B cell (primary cell): ENCODE results near the gene DGAT2. TPM values are rescaled to one million over a fixed set of nuclear protein-coding genes. Genes with fewer than 3 reads are reported as not detected.

Source experiments
- ATAC-seq: fragments of 200-7000 bp; cut with Tn5 transposase; one replicate; pipeline ENCODE4 v1.10.0; 2021; ENCODE audit warnings: low read depth, mild to moderate bottlenecking, moderate number of reproducible peaks, moderate library complexity
- CTCF ChIA-PET: fragments of 350-600 bp; sonication (Branson Sonifier 250); formaldehyde crosslinking; loops from one replicate; lab custom pipeline; 2021; ENCODE audit warnings: antibody characterized with exemption, inconsistent platforms; lab: Charles Lee
- POLR2A ChIA-PET: fragments of 350-600 bp; sonication (Branson Sonifier 250); formaldehyde crosslinking; loops from one replicate; lab custom pipeline; 2021; ENCODE audit warnings: antibody characterized with exemption; lab: Charles Lee
- DNase-seq: peaks from one replicate; pipeline ENCODE4 v3.0.0; 2013
- H2AFZ ChIP-seq: 2 replicates; pipeline ENCODE4 v1.6.1; 2012; ENCODE audit warnings: mild to moderate bottlenecking, low read depth, low read length; ENCODE audit not compliant: insufficient read depth, poor library complexity, severe bottlenecking
- H3K27ac ChIP-seq, 2 donors: 1 replicate in 1 of 2; 2 replicates in 1 of 2; pipeline ENCODE4 v1.5.1; 2012 to 2013; ENCODE audit warnings: low read length in 2 of 2, mild to moderate bottlenecking in 2 of 2, moderate library complexity in 1 of 2
- H3K27me3 ChIP-seq, 4 experiments: fragments of 200-600 bp in 1 of 4; sonication (generic) in 1 of 4; replicated peaks in 1 of 4; 1 replicate in 2 of 4; 2 replicates in 2 of 4; pipeline versions ENCODE4 v1.6.1 to v1.7.0; 2013 to 2016; ENCODE audit warnings: low read length in 3 of 4, mild to moderate bottlenecking in 2 of 4, mixed read lengths in 1 of 4, moderate library complexity in 1 of 4; ENCODE audit not compliant: insufficient read depth in 4 of 4, control insufficient read depth in 3 of 4; ENCODE audit errors: control extremely low read depth in 1 of 4
- H3K36me3 ChIP-seq, 2 experiments: replicated peaks in 1 of 2; 1 replicate in 1 of 2; 2 replicates in 1 of 2; pipeline versions ENCODE4 v1.6.1 to v1.7.1; 2013; ENCODE audit warnings: low read length in 1 of 2; ENCODE audit not compliant: insufficient read depth in 2 of 2, control insufficient read depth in 1 of 2; ENCODE audit errors: control extremely low read depth in 1 of 2, extremely low read depth in 1 of 2
- H3K4me1 ChIP-seq, 2 donors: fragments of 200-600 bp in 1 of 2; sonication (generic) in 1 of 2; 1 replicate in 1 of 2; 2 replicates in 1 of 2; pipeline versions ENCODE4 v1.5.1 to v1.6.1; 2013 to 2017; ENCODE audit warnings: low read length in 2 of 2; ENCODE audit not compliant: control insufficient read depth in 2 of 2, insufficient read depth in 2 of 2
- H3K4me2 ChIP-seq: replicated peaks from 2 replicates; pipeline ENCODE3; 2012; ENCODE audit warnings: mild to moderate bottlenecking, low read depth, low read length; ENCODE audit not compliant: poor library complexity, severe bottlenecking
- H3K4me3 ChIP-seq, 5 experiments: fragments of 200-600 bp in 1 of 5; sonication (generic) in 1 of 5; 1 replicate in 3 of 5; 2 replicates in 2 of 5; pipeline versions ENCODE4 v1.5.1 to v1.7.0; 2011 to 2016; ENCODE audit warnings: low read length in 4 of 5, mild to moderate bottlenecking in 4 of 5, low read depth in 2 of 5, control low read depth in 1 of 5, moderate library complexity in 1 of 5; ENCODE audit not compliant: insufficient read depth in 1 of 5; ENCODE audit errors: control extremely low read depth in 1 of 5, extremely low read depth in 1 of 5
- H3K79me2 ChIP-seq: fragments of 200-600 bp; sonication (generic); one replicate; pipeline ENCODE4 v1.6.0; 2016; ENCODE audit warnings: low read length; ENCODE audit not compliant: control insufficient read depth, insufficient read depth
- H3K9ac ChIP-seq: fragments of 200-600 bp; sonication (generic); 2 replicates; pipeline ENCODE4 v1.6.1; 2017; ENCODE audit warnings: mild to moderate bottlenecking, low read length, moderate library complexity
- H3K9me3 ChIP-seq, 3 donors: one replicate each; pipeline versions ENCODE4 v1.6.1 to v1.7.1; 2013; ENCODE audit warnings: low read length in 2 of 3; ENCODE audit not compliant: control insufficient read depth in 2 of 3, insufficient read depth in 1 of 3; ENCODE audit errors: control extremely low read depth in 1 of 3
- H4K20me1 ChIP-seq: 2 replicates; pipeline ENCODE4 v1.6.0; 2012; ENCODE audit warnings: mild to moderate bottlenecking, low read length; ENCODE audit not compliant: insufficient read depth, control insufficient read depth, poor library complexity, severe bottlenecking
- H3K27ac Mint-ChIP-seq: one replicate; pipeline ENCODE4 v1.8.0; 2021; ENCODE audit warnings: mixed read lengths
- H3K27me3 Mint-ChIP-seq: one replicate; pipeline ENCODE4 v1.8.0; 2021; ENCODE audit warnings: mixed read lengths
- H3K4me1 Mint-ChIP-seq: one replicate; pipeline ENCODE4 v1.8.0; 2021; ENCODE audit warnings: mixed read lengths
- H3K4me3 Mint-ChIP-seq: one replicate; pipeline ENCODE4 v1.8.0; 2021; ENCODE audit warnings: mixed read lengths
- H3K9me3 Mint-ChIP-seq: one replicate; pipeline ENCODE4 v1.8.0; 2022; ENCODE audit warnings: mixed read lengths; ENCODE audit not compliant: insufficient read depth
- EZH2 ChIP-seq: IDR thresholded peaks from 2 replicates; pipeline ENCODE4 v1.6.1; 2012; ENCODE audit warnings: borderline replicate concordance, low read depth, mild to moderate bottlenecking, moderate library complexity, low read length; ENCODE audit not compliant: insufficient read depth, poor library complexity, severe bottlenecking
- WGBS: methylation state at CpG from one replicate; pipeline ENCODE4 v1.1.5; 2013; ENCODE audit warnings: missing lambda C conversion rate; ENCODE audit not compliant: insufficient coverage; 5-methylcytosine and 5-hydroxymethylcytosine counted together
- intact Hi-C: fragments of 100-400 bp; cut with micrococcal nuclease; formaldehyde crosslinking; loops from one replicate; pipeline ENCODE4 v1.10.0; 2022
- polyA plus RNA-seq: library from polyadenylated mRNA; depleted of rRNA; stranded (reverse); fragments of >200 nt; gene quantifications from 2 replicates; pipeline ENCODE4 v1.2.3, GENCODE V29; 2012
- total RNA-seq, 2 donors: library from RNA; stranded (reverse); fragments of 120-200 nt in 1 of 2; gene quantifications; 1 replicate in 1 of 2; 2 replicates in 1 of 2; pipeline versions ENCODE4 v1.2.3 to v1.2.4, GENCODE V29; 2013 to 2022
- TF ChIP-seq, protein P1 (sequence below): fragments of 200-600 bp; IDR thresholded peaks from one replicate; pipeline ENCODE4 v1.8.0; 2022; ENCODE audit warnings: antibody characterized with exemption, mild to moderate bottlenecking

DGAT2 gene
- total and polyA plus RNA-seq, 2 donors (not counting 1 experiment from before 2014, with no cell fraction given): 5.8 to 6.5 TPM

DNA sequence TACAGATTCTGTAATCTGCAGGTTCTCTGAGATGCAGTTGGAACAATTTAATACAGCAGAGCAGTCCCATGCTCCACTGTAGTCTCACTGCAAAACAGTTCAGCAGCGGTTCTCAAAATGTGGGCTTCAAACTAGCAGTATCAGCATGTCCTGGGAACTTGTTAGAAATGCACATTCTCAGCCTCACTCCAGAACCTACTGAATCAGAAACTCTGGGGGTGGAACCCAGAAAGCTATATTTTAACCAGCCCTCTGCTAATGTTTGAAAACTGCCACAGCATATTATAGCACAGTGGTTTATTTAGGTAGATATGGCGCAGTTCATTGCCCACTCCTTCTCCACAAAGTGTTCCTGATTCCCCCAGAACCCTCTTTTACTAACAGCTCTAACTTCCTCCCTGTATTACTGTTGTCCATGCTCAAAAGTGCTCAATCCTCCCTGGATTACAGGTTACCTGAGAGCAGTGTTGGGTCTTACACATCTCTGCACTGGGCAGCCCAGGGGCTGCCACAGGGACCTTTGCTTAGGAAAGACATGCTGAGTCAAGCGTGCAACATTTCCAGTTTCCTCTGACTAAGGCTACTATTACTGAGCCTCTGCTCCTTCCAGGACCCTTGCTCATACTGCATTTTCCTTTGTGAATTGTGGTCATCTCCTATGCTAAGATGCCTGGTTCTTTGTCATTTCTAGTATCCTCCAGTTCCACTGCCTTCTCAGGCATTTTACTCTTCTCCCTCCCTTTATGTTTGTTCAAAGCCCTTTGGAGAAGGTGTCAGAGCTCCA is 7.7 kb upstream of the DGAT2 start:
- ATAC-seq: no peak
- Mint-ChIP-seq H3K27me3 (no peaks in the 10 kb centered on the region), H3K9me3 (no peaks in the 10 kb centered on the region), H3K4me1 (no peaks in the 10 kb centered on the region), H3K4me3 (no peak overlapping the region), H3K27ac (no peak overlapping the region)
- 93% methylated on average over 2 of the region's 3 CpGs for WGBS
- no peaks in the 10 kb centered on the region for H4K20me1 ChIP-seq
- H3K36me3 ChIP-seq: no peaks in the 10 kb centered on the region
- no peak overlapping the region for H2AFZ ChIP-seq
- ChIA-PET POLR2A (no interaction called here), CTCF (no interaction called here)
- no peaks in the 10 kb centered on the region for H3K79me2 ChIP-seq
- intact Hi-C loops: no loop called here
- H3K4me3 ChIP-seq: no peak overlapping the region
- H3K4me1 ChIP-seq: no peaks in the 10 kb centered on the region
- no peak overlapping the region for H3K4me2 ChIP-seq
- no peak for TF ChIP-seq EZH2
- TF ChIP-seq, protein P1, sequence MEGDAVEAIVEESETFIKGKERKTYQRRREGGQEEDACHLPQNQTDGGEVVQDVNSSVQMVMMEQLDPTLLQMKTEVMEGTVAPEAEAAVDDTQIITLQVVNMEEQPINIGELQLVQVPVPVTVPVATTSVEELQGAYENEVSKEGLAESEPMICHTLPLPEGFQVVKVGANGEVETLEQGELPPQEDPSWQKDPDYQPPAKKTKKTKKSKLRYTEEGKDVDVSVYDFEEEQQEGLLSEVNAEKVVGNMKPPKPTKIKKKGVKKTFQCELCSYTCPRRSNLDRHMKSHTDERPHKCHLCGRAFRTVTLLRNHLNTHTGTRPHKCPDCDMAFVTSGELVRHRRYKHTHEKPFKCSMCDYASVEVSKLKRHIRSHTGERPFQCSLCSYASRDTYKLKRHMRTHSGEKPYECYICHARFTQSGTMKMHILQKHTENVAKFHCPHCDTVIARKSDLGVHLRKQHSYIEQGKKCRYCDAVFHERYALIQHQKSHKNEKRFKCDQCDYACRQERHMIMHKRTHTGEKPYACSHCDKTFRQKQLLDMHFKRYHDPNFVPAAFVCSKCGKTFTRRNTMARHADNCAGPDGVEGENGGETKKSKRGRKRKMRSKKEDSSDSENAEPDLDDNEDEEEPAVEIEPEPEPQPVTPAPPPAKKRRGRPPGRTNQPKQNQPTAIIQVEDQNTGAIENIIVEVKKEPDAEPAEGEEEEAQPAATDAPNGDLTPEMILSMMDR: no peak
- no peaks in the 10 kb centered on the region for H3K9me3 ChIP-seq
- no peak overlapping the region for H3K9ac ChIP-seq
- H3K27ac ChIP-seq: no peak overlapping the region
- no peaks in the 10 kb centered on the region for H3K27me3 ChIP-seq
- no peak for DNase-seq

DNA sequence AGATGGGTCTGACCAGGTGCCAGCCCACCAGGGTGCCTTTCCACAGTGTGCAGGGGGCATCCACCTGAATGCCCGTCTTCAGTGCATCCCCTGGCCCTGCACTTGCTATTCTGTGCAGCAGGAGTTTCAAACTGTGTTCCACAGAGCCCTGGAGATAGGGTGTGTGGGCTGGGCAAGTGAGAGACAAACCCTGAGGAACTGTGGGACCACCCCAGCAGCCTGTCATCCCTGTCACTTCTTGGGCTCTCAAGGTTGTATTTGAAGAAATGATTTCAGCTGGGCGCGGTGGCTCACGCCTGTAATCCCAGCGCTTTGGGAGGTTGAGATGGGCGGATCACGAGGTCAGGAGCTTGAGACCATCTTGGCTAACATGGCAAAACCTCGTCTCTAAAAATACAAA is 6.4 kb upstream of the DGAT2 start:
- H3K4me1 Mint-ChIP-seq: peaks cover under 1% of the 10 kb centered on the region
- H3K9ac ChIP-seq: no peak overlapping the region
- WGBS: 100% methylated on average over 7 of the region's 8 CpGs
- no peaks in the 10 kb centered on the region for H3K79me2 ChIP-seq
- H3K27me3 Mint-ChIP-seq: no peaks in the 10 kb centered on the region
- no peak for ATAC-seq
- H3K27me3 ChIP-seq: no peaks in the 10 kb centered on the region
- H3K9me3 ChIP-seq: no peaks in the 10 kb centered on the region
- no peak for TF ChIP-seq EZH2
- TF ChIP-seq, protein P1: no peak
- no peak overlapping the region for H3K4me3 ChIP-seq
- peaks cover 0 to 4% of the 10 kb centered on the region in 2 donors for H3K4me1 ChIP-seq
- H3K4me3 Mint-ChIP-seq: no peak overlapping the region
- ChIA-PET POLR2A (interaction anchor here (1.0 kb wide), 1 partner anchor 12 kb away, joined by 3 read pairs; no protein-coding TSS in a partner anchor), CTCF (interaction anchor here (0.5 to 1.5 kb wide), 2 partner anchors 8 to 390 kb away, joined by 3 read pairs; no protein-coding TSS in a partner anchor)
- intact Hi-C loops: no loop called here
- H2AFZ ChIP-seq: no peak overlapping the region
- no peak overlapping the region for H3K4me2 ChIP-seq
- no peaks in the 10 kb centered on the region for H3K9me3 Mint-ChIP-seq
- H4K20me1 ChIP-seq: no peaks in the 10 kb centered on the region
- DNase-seq: no peak
- H3K27ac Mint-ChIP-seq: no peak overlapping the region
- H3K36me3 ChIP-seq: no peaks in the 10 kb centered on the region
- no peak overlapping the region for H3K27ac ChIP-seq
